Panc1 (cell line): Measurements from ENCODE around the gene KRT36. TPM values are rescaled to one million over a fixed set of nuclear protein-coding genes. Genes with fewer than 3 reads are reported as not detected.

Experiments used
- ATAC-seq: fragments of 200-7000 bp; cut with Tn5 transposase; 2 replicates; pipeline ENCODE4 v1.9.1; 2020; ENCODE audit warnings: mild to moderate bottlenecking, moderate library complexity
- BruUV-seq: library from RNA; stranded (reverse); fragments of 400-500 nt; replicated peaks from 2 replicates; lab custom pipeline; 2021; lab: Mats Ljungman, UMichigan
- CTCF ChIA-PET: fragments of 300-600 bp; sonication (Branson Sonifier 250); formaldehyde crosslinking; loops from one replicate; lab custom pipeline; 2022; ENCODE audit warnings: antibody characterized with exemption; lab: Charles Lee
- POLR2A ChIA-PET: fragments of 300-600 bp; sonication (Branson Sonifier 250); formaldehyde crosslinking; loops from one replicate; lab custom pipeline; 2022; ENCODE audit warnings: antibody characterized with exemption; lab: Charles Lee
- DNase-seq: peaks from one replicate; pipeline ENCODE4 v3.0.0-alpha.2; 2010; ENCODE audit warnings: low read depth, low spot score
- H3K27ac ChIP-seq: 2 replicates; pipeline ENCODE4 v1.5.1; 2011; ENCODE audit warnings: mild to moderate bottlenecking, low read length, inconsistent platforms
- H3K27me3 ChIP-seq: fragments of 200-500 bp; sonication (Bioruptor generic); 2 replicates; pipeline ENCODE4 v1.6.0; 2014; ENCODE audit warnings: low read length, inconsistent platforms; ENCODE audit not compliant: control insufficient read depth, insufficient read depth
- H3K36me3 ChIP-seq: fragments of 200-500 bp; sonication (Bioruptor generic); 2 replicates; pipeline ENCODE4 v1.5.1; 2014; ENCODE audit warnings: inconsistent platforms, mild to moderate bottlenecking, low read length, moderate library complexity; ENCODE audit not compliant: control insufficient read depth, insufficient read depth
- H3K4me1 ChIP-seq: 2 replicates; pipeline ENCODE4 v1.5.1; 2011; ENCODE audit warnings: inconsistent platforms, mild to moderate bottlenecking, low read length, moderate library complexity; ENCODE audit not compliant: control insufficient read depth, insufficient read depth
- H3K4me3 ChIP-seq, 2 experiments: 2 replicates each; pipeline ENCODE4 v1.5.1; 2011 to 2012; ENCODE audit warnings: low read depth in 2 of 2, low read length in 2 of 2, mild to moderate bottlenecking in 2 of 2, inconsistent platforms in 1 of 2, moderate library complexity in 1 of 2
- H3K9me3 ChIP-seq: fragments of 200-500 bp; sonication (Bioruptor generic); 2 replicates; pipeline ENCODE4 v1.5.1; 2014; ENCODE audit warnings: low read depth, mild to moderate bottlenecking, inconsistent platforms, low read length, moderate library complexity; ENCODE audit not compliant: control insufficient read depth, insufficient read depth
- CTCF ChIP-seq: fragments of 450-650 bp; IDR thresholded peaks from 2 replicates; pipeline ENCODE4 v1.5.1; 2017; ENCODE audit warnings: mild to moderate bottlenecking
- POLR2AphosphoS5 ChIP-seq: IDR thresholded peaks from 2 replicates; pipeline ENCODE4 v1.6.1; 2012; ENCODE audit warnings: mild to moderate bottlenecking, low read depth, low read length, moderate library complexity
- SIN3A ChIP-seq: IDR thresholded peaks from 2 replicates; pipeline ENCODE4 v1.6.1; 2012; ENCODE audit warnings: low read depth, mild to moderate bottlenecking, low read length, moderate library complexity, borderline replicate concordance; ENCODE audit not compliant: insufficient read depth
- TCF7L2 ChIP-seq: IDR thresholded peaks from 2 replicates; pipeline ENCODE4 v1.6.1; 2011; ENCODE audit warnings: mild to moderate bottlenecking, low read depth, low read length, inconsistent platforms
- in situ Hi-C: cut with HindIII; loops from 2 replicates; pipeline ENCODE4 v1.10.0; 2016; ENCODE audit warnings: low sequenced_read_pairs, low pct_unique_long_range_greater_than_20kb
- intact Hi-C: fragments of 100-400 bp; cut with micrococcal nuclease; formaldehyde crosslinking; loops from one replicate; pipeline ENCODE4 v1.10.0; 2022; ENCODE audit not compliant: unreplicated experiment
- total RNA-seq: library from RNA; stranded (reverse); gene quantifications from one replicate; pipeline ENCODE4 v1.2.1, GENCODE V29; 2021; ENCODE audit not compliant: unreplicated experiment
- TF ChIP-seq, protein P1 (sequence below), 2 experiments: IDR thresholded peaks; 2 replicates each; pipeline ENCODE4 v1.6.1; 2011 to 2012; ENCODE audit warnings: low read depth in 2 of 2, control low read depth in 1 of 2, low read length in 1 of 2, mild to moderate bottlenecking in 1 of 2, moderate library complexity in 1 of 2; ENCODE audit not compliant: insufficient read depth in 1 of 2

The KRT36 gene
- total RNA-seq, 1 experiment from 2014 or later: not detected

GRCh38 chr17:41455236-41455635, 34.5 kb downstream of the KRT36 start:
- CTCF ChIA-PET: no interaction called here
- no peaks in the 10 kb centered on the region for H3K4me1 ChIP-seq
- H3K27me3 ChIP-seq: no peaks in the 10 kb centered on the region
- intact Hi-C loops (no loop called here), in situ Hi-C loops (no loop called here)
- POLR2A ChIA-PET: no interaction called here
- H3K9me3 ChIP-seq: peaks cover 5% of the 10 kb centered on the region; the same call in 1 of the 2 replicates
- BruUV-seq: no TSS peak
- no peaks in the 10 kb centered on the region for H3K36me3 ChIP-seq
- ATAC-seq (no peak), DNase-seq (no peak)
- no peak overlapping the region for H3K27ac ChIP-seq
- TF ChIP-seq TCF7L2 (no peak), CTCF (no peak), SIN3A (no peak), POLR2AphosphoS5 (no peak)
- TF ChIP-seq, protein P1, sequence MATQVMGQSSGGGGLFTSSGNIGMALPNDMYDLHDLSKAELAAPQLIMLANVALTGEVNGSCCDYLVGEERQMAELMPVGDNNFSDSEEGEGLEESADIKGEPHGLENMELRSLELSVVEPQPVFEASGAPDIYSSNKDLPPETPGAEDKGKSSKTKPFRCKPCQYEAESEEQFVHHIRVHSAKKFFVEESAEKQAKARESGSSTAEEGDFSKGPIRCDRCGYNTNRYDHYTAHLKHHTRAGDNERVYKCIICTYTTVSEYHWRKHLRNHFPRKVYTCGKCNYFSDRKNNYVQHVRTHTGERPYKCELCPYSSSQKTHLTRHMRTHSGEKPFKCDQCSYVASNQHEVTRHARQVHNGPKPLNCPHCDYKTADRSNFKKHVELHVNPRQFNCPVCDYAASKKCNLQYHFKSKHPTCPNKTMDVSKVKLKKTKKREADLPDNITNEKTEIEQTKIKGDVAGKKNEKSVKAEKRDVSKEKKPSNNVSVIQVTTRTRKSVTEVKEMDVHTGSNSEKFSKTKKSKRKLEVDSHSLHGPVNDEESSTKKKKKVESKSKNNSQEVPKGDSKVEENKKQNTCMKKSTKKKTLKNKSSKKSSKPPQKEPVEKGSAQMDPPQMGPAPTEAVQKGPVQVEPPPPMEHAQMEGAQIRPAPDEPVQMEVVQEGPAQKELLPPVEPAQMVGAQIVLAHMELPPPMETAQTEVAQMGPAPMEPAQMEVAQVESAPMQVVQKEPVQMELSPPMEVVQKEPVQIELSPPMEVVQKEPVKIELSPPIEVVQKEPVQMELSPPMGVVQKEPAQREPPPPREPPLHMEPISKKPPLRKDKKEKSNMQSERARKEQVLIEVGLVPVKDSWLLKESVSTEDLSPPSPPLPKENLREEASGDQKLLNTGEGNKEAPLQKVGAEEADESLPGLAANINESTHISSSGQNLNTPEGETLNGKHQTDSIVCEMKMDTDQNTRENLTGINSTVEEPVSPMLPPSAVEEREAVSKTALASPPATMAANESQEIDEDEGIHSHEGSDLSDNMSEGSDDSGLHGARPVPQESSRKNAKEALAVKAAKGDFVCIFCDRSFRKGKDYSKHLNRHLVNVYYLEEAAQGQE (IDR thresholded peaks at IDR 0.05; ENCODE audit: insufficient read depth in 1 of 2, low read depth in 2 of 2, low read length in 1 of 2): no peak
- no peak overlapping the region for H3K4me3 ChIP-seq

- no peak overlapping the region for H3K27ac ChIP-seq
- CTCF ChIA-PET: no interaction called here
- H3K36me3 ChIP-seq: no peaks in the 10 kb centered on the region
- no peaks in the 10 kb centered on the region for H3K27me3 ChIP-seq
- POLR2A ChIA-PET: interaction anchor here (0.6 kb wide), 1 partner anchor 201 kb away, joined by 3 read pairs; no protein-coding TSS in a partner anchor
- in situ Hi-C loops: no loop called here
- intact Hi-C loops: no loop called here
- no TSS peak for BruUV-seq
- no peak for TF ChIP-seq SIN3A
- ATAC-seq (no peak), DNase-seq (no peak)
- no peaks in the 10 kb centered on the region for H3K4me1 ChIP-seq
- H3K9me3 ChIP-seq: peaks cover 5% of the 10 kb centered on the region; the same call in 1 of the 2 replicates
- H3K4me3 ChIP-seq: no peak overlapping the region
Measured at GRCh38 chr17:41453066-41453465, 36.6 kb downstream of the KRT36 start.

DNA sequence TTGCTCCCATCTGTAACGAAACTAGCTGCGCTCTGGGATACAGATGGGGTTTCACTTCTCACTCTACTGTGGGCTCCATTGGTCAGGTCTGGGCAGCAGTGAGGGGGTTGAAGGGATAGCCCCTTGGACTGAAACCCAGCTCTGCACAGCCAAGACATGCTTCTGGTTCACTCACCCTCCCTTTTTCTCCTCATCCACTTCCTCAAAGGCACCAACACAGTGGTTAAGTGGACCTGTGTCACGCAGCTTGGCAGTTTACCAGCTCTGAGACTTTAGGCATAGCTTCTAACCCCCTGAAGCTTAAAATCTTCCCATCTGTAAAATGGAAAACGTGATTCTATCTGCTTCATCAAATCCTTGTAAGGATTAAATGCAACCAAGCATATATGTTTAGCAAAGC, 37.4 kb downstream of the KRT36 start:
- Histone ChIP-seq H3K4me1 (no peaks in the 10 kb centered on the region), H3K27ac (no peak overlapping the region), H3K36me3 (no peaks in the 10 kb centered on the region), H3K4me3 (no peak overlapping the region), H3K27me3 (no peaks in the 10 kb centered on the region), H3K9me3 (peaks cover 5% of the 10 kb centered on the region; the same call in 1 of the 2 replicates)
- ChIA-PET CTCF (no interaction called here), POLR2A (no interaction called here)
- in situ Hi-C loops: no loop called here
- TF ChIP-seq TCF7L2: no peak
- TF ChIP-seq SIN3A: no peak
- TF ChIP-seq CTCF: no peak
- no peak for TF ChIP-seq POLR2AphosphoS5
- TF ChIP-seq, protein P1 (IDR thresholded peaks at IDR 0.05; ENCODE audit: insufficient read depth in 1 of 2, low read depth in 2 of 2, low read length in 1 of 2): no peak
- BruUV-seq: no TSS peak
- ATAC-seq: no peak
- intact Hi-C loops: no loop called here
- DNase-seq: no peak
